Measurements from ENCODE around the gene LDHAL6B.

DNA sequence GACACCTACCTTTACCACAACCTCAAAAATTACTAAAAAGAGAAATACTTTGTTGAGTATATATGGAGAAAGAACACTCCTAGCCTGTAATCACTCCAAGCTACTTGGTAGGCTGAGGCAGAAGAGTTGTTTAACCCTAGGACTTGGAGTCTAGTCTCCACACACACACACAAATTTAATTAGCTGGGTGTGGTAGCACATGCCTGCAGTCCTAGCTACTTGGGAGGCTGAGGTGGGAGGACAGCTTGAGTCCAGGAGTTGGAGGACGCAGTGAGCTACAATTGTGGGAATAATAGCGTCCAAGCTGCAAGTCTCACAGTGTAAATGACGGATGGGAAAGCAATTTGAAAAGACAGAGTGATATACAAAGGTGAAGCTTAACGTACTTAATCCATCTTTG, 50.5 kb downstream of the LDHAL6B start:
- TF ChIP-seq POLR2A (IDR thresholded peaks at IDR 0.05; ENCODE audit: low read depth, low read length), result no peak
- TF ChIP-seq POLR2AphosphoS5 (IDR thresholded peaks at IDR 0.05; ENCODE audit: low read depth, low read length), result no peak
